Measurements from ENCODE around the gene BTBD16. TPM values are rescaled to one million over a fixed set of nuclear protein-coding genes. Genes with fewer than 3 reads are reported as not detected.

BTBD16 gene
- total RNA-seq, 6 donors from 2014 or later, result 0.20 to 1.8 (median 0.91) TPM; not detected in 3

- TF ChIP-seq EP300 (IDR thresholded peaks at IDR 0.05) (no peak), CTCF (IDR thresholded peaks at IDR 0.05) (no peak), POLR2A (IDR thresholded peaks at IDR 0.05) (no peak), POLR2AphosphoS5 (IDR thresholded peaks at IDR 0.05) (no peak)
- no peaks in the 10 kb centered on the region for H3K36me3 ChIP-seq
- H3K9me3 ChIP-seq, result no peaks in the 10 kb centered on the region
- WGBS, 2 donors, result 81 to 83% methylated on average over 2 of the region's 2 CpGs
- H3K27me3 ChIP-seq, result no peaks in the 10 kb centered on the region
- no peak for DNase-seq
- peaks cover 10 to 18% (median 16%) of the 10 kb centered on the region in 4 donors for H3K4me1 ChIP-seq
- H3K4me3 ChIP-seq, result no peak overlapping the region
- H3K27ac ChIP-seq, result no peak overlapping the region
- ATAC-seq (ENCODE audit: low FRiP score in 2 of 2), result no peak
Measured at GRCh38 chr10:122381680-122382079, 110.6 kb downstream of the BTBD16 start.

- ATAC-seq (ENCODE audit: low FRiP score in 2 of 2) (no peak), DNase-seq (no peak)
- Histone ChIP-seq H3K9me3 (no peaks in the 10 kb centered on the region), H3K4me1 (peaks cover 3 to 5% (median 4%) of the 10 kb centered on the region in 4 donors), H3K27me3 (no peaks in the 10 kb centered on the region), H3K4me3 (no peak overlapping the region), H3K27ac (no peak overlapping the region), H3K36me3 (peaks cover 0 to 7% (median 0%) of the 10 kb centered on the region in 4 donors)
- WGBS, 2 donors, result 51 to 56% methylated on average over 2 of the region's 2 CpGs
- no peak for TF ChIP-seq CTCF (IDR thresholded peaks at IDR 0.05)
- TF ChIP-seq EP300 (IDR thresholded peaks at IDR 0.05), result no peak
- TF ChIP-seq POLR2A (IDR thresholded peaks at IDR 0.05), result no peak
- TF ChIP-seq POLR2AphosphoS5 (IDR thresholded peaks at IDR 0.05), result no peak
Measured at GRCh38 chr10:122386514-122386913, 115.4 kb downstream of the BTBD16 start.

DNA sequence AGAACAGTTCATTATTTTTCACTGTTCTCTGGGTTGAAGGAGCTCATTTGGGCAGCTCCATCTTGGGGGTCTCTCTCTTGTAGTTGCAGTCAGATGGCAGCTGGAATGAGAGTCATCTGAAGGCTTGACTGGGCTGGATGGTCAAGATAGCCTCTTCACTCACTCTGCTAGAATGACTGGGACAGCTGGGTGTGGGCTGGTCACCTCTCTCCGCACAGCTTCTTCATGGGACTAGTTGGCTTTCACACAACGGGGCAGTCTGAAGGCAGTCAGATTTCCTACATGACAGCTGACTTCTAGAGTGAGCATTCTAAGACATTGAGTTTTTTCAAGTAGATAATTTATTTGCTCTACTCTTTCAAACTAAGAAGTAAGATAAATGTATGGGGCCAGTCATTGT lies 116.5 kb downstream of the BTBD16 start:
- DNase-seq (no peak), ATAC-seq (ENCODE audit: low FRiP score in 2 of 2) (no peak)
- 90 to 100% methylated on average over 2 of the region's 2 CpGs for WGBS, 2 donors
- no peak overlapping the region for H3K4me3 ChIP-seq
- H3K27ac ChIP-seq, result no peak overlapping the region
- no peaks in the 10 kb centered on the region for H3K9me3 ChIP-seq
- TF ChIP-seq CTCF (IDR thresholded peaks at IDR 0.05), result no peak
- TF ChIP-seq EP300 (IDR thresholded peaks at IDR 0.05), result no peak
- no peak for TF ChIP-seq POLR2AphosphoS5 (IDR thresholded peaks at IDR 0.05)
- TF ChIP-seq POLR2A (IDR thresholded peaks at IDR 0.05), result no peak
- H3K27me3 ChIP-seq, result no peaks in the 10 kb centered on the region
- H3K36me3 ChIP-seq, result peaks cover 0 to 7% (median 0%) of the 10 kb centered on the region in 4 donors
- peaks cover 0 to 11% (median 2%) of the 10 kb centered on the region in 4 donors for H3K4me1 ChIP-seq

Small RNAs within 50 kb of the gene (small RNA-seq; reads per million reads assigned to genes)
- 0 reads per million in 4 donors for gene RNU6-728P

Other genes starting within 250 kb of the BTBD16 start
- gene PLEKHA1, start 103.4 kb downstream of the BTBD16 start, total RNA-seq, result 10 to 100 TPM; 29.5 to 78.4 (median 43.7) TPM
- not detected for gene ARMS2, start 183.4 kb downstream of the BTBD16 start, total RNA-seq
- gene HTRA1, start 190.3 kb downstream of the BTBD16 start, total RNA-seq, result 10 to 100 TPM; 20.7 to 72.8 (median 36.2) TPM